ENCODE measurements around the gene OR3A2. TPM values are rescaled to one million over a fixed set of nuclear protein-coding genes. Genes with fewer than 3 reads are reported as not detected.

The OR3A2 gene
- total RNA-seq, 1 experiment from 2014 or later = not detected

Other genes starting within 250 kb of the OR3A2 start
- gene OR1A2, start 188.8 kb downstream of the OR3A2 start, total RNA-seq (2022) = not detected in 2 replicates
- not detected in 2 replicates for gene OR1A1, start 178.6 kb downstream of the OR3A2 start, total RNA-seq (2022)
- not detected in 2 replicates for gene OR3A1, start 87.9 kb downstream of the OR3A2 start, total RNA-seq (2022)
- gene OR1E1, start 12.1 kb upstream of the OR3A2 start, total RNA-seq (2022) = not detected in 2 replicates
- gene OR3A3, start 25.1 kb upstream of the OR3A2 start, total RNA-seq (2022) = not detected in 2 replicates
- not detected in 2 replicates for gene OR1E2, start 47.5 kb upstream of the OR3A2 start, total RNA-seq (2022)
- not detected in 2 replicates for gene SPATA22, start 85.5 kb upstream of the OR3A2 start, total RNA-seq (2022)
- gene ASPA, start 89.7 kb upstream of the OR3A2 start, total RNA-seq (2022) = 0.54 TPM in 2 replicates
- gene TRPV3, start 171.5 kb upstream of the OR3A2 start, total RNA-seq (2022) = 4.4 and 5.4 TPM in 2 replicates
- gene TRPV1, start 223.1 kb upstream of the OR3A2 start, total RNA-seq (2022) = 2.7 and 5.4 TPM in 2 replicates
- gene SHPK, start 249.9 kb upstream of the OR3A2 start, total RNA-seq (2022) = 6.3 and 8.3 TPM in 2 replicates

Measured in MCF 10A (cell line).